H1 (cell line): ENCODE measurements around the gene SERPINA6.
"Not testable (repeated sequence)": the region's sequence is repeated elsewhere in the genome, so short reads cannot be mapped to it uniquely, and the experiment has no call there.

ENCODE experiments used
- CBX8 ChIP-seq: fragments of 300-800, 300-1000 bp; sonication (generic); IDR thresholded peaks from 2 replicates; pipeline ENCODE4 v1.7.1; 2016; ENCODE audit warnings: low read depth, low read length, borderline replicate concordance
- MAFK ChIP-seq: IDR thresholded peaks from 2 replicates; pipeline ENCODE4 v1.6.1; 2012; ENCODE audit warnings: low read depth, mild to moderate bottlenecking, improper control_type of control experiment, low read length
- POLR2A ChIP-seq, 2 experiments: IDR thresholded peaks; 1 replicate in 1 of 2; 2 replicates in 1 of 2; pipeline ENCODE4 v1.6.1; 2011; ENCODE audit warnings: low read depth in 2 of 2, low read length in 2 of 2, mild to moderate bottlenecking in 2 of 2; ENCODE audit errors: control extremely low read depth in 1 of 2
- RNF2 ChIP-seq: fragments of 200-900, 300-1000 bp; sonication (generic); IDR thresholded peaks from 2 replicates; pipeline ENCODE4 v1.7.1; 2016; ENCODE audit warnings: borderline replicate concordance, low read depth, mild to moderate bottlenecking, antibody characterized with exemption, low read length; ENCODE audit not compliant: poor library complexity, severe bottlenecking; ENCODE audit errors: missing control alignments
- SAP30 ChIP-seq: fragments of 300-600 bp; sonication (generic); IDR thresholded peaks from 2 replicates; pipeline ENCODE4 v1.7.1; 2012; ENCODE audit warnings: low read length, moderate library complexity, mild to moderate bottlenecking, inconsistent platforms; ENCODE audit not compliant: insufficient read depth, insufficient replicate concordance
- SUZ12 ChIP-seq: fragments of 200-600 bp; sonication (generic); IDR thresholded peaks from 2 replicates; pipeline ENCODE4 v1.6.1; 2012; ENCODE audit warnings: mild to moderate bottlenecking, inconsistent platforms, low read length, moderate library complexity, mixed read lengths
- TAF1 ChIP-seq: IDR thresholded peaks from 2 replicates; pipeline ENCODE4 v1.6.1; 2011; ENCODE audit warnings: mild to moderate bottlenecking, low read depth, low read length
- YY1 ChIP-seq: IDR thresholded peaks from 2 replicates; pipeline ENCODE4 v1.6.1; 2011; ENCODE audit warnings: low read depth, mild to moderate bottlenecking, low read length
- TF ChIP-seq, protein P1 (sequence below), 3 experiments: IDR thresholded peaks; 1 replicate in 2 of 3; 2 replicates in 1 of 3; pipeline versions ENCODE4 v1.5.1 to v1.6.1; 2011; ENCODE audit warnings: low read length in 3 of 3, mild to moderate bottlenecking in 3 of 3, inconsistent platforms in 2 of 3, low read depth in 1 of 3, moderate library complexity in 1 of 3; ENCODE audit not compliant: insufficient read depth in 1 of 3; ENCODE audit errors: control extremely low read depth in 1 of 3

GRCh38 chr14:94354190-94354589 is 31.1 kb upstream of the SERPINA6 start:
- TF ChIP-seq, protein P1, sequence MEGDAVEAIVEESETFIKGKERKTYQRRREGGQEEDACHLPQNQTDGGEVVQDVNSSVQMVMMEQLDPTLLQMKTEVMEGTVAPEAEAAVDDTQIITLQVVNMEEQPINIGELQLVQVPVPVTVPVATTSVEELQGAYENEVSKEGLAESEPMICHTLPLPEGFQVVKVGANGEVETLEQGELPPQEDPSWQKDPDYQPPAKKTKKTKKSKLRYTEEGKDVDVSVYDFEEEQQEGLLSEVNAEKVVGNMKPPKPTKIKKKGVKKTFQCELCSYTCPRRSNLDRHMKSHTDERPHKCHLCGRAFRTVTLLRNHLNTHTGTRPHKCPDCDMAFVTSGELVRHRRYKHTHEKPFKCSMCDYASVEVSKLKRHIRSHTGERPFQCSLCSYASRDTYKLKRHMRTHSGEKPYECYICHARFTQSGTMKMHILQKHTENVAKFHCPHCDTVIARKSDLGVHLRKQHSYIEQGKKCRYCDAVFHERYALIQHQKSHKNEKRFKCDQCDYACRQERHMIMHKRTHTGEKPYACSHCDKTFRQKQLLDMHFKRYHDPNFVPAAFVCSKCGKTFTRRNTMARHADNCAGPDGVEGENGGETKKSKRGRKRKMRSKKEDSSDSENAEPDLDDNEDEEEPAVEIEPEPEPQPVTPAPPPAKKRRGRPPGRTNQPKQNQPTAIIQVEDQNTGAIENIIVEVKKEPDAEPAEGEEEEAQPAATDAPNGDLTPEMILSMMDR (IDR thresholded peaks at IDR 0.05; ENCODE audit: control extremely low read depth in 1 of 3, insufficient read depth in 1 of 3, low read depth in 1 of 3, low read length in 3 of 3): not testable (repeated sequence)
- TF ChIP-seq RNF2; POLR2A (IDR thresholded peaks at IDR 0.05; ENCODE audit: control extremely low read depth in 1 of 2, low read depth in 2 of 2, low read length in 2 of 2); MAFK; CBX8; TAF1; SAP30; SUZ12; YY1: not testable (repeated sequence)
